Activated CD4-positive, alpha-beta T cell treated with anti-CD3 and anti-CD28 coated beads, Interleukin-2, Interleukin-4, amounts not matched to agents 100 ng/mL and 50 ng/mL, durations not matched to agents 16 hours and 8 hours (primary cell): ENCODE results near the gene WRNIP1.

Experiments
- DNase-seq: peaks from one replicate; pipeline ENCODE4 v3.0.0-alpha.2; 2020; ENCODE audit warnings: low spot score

WRNIP1 gene

GRCh38 chr6:2763345-2763841 is 1.8 kb upstream of the WRNIP1 start:
- DNase-seq, result no peak

DNA sequence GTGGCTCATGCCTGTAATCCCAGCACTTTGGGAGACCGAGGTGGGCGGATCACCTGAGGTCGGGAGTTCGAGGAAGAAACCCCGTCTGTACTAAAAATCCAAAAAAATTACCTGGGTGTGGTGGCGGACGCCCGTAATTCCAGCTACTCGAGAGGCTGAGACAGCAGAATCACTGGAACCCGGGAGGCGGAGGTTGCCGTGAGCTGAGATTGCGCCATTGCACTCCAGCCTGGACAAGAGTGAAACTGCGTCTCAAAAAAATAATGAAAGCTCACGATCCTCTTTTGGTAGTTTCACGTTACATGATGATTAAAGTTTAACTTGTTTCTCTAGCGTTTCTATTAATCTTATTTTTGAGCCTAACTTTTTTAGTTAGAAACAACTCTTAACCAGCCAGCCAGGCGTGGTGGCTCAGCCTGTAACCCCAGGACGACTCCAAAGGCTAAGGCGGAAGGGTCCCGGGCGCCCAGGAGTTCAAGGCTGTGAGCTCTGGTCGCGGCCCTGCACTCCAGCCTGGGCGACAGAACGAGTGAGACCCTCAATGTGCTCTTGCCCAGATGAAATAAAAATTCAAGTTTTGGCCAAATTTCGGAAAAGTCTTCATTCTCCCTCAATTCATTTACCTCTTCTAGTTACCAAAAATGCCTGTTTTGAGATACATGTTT is 1.2 kb upstream of the WRNIP1 start:
- DNase-seq, result no peak

DNA sequence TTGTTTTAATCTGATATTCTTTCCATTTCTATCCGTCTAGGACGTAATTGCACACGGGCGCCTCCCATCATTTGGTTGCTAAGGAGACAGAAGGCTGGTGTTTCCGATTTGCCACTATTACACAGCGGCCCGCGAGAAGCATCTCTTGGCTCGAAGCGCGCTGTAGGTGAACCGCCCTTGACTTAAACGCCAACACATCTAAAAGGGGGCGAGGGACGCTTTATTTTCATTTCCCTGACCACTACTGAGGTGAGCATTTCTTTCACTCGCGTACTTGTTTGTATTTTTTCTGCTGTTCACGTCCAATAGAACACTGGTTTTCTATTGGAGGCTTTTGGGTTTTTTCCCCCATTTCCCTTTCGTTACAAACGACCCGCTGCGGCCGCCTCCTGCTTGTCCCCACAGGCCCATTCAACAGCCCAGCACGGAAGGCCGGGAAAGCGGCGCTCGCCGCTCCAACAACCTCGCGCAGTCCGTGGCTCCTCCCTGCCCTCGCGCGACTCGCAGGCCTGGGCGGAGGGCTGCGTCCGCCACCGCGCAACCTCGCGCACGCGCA is 505 bp upstream of the WRNIP1 start:
- peak; percentile 50 for DNase-seq

DNA sequence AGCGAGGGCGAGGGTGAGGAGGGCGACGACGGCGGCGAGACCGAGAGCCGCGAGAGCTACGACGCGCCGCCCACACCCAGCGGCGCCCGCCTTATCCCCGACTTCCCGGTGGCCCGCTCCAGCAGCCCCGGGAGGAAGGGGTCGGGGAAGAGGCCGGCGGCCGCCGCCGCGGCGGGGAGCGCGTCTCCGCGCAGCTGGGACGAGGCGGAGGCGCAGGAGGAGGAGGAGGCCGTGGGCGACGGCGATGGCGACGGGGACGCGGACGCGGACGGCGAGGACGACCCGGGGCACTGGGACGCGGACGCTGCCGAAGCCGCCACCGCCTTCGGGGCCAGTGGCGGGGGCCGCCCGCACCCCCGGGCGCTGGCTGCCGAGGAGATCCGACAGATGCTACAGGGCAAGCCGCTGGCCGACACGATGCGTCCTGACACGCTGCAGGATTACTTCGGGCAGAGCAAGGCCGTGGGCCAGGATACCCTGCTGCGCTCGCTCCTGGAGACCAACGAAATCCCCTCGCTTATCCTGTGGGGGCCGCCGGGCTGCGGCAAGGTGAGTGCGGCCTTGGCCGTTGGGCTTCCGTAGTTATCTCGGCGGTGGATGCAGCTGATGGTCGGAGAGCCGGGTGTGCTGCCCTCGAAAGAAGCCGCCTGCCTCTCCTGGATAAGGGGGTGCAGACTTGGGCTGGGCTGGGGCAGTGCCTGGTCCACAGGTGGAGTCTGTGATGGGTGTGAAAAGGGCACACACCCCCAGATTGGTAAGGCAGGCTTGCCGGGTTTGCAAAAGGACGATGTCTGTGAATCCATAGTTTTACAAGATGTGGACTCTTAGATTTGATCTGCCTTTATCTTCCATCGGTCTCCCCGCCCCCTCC is 938 bp downstream of the WRNIP1 start:
- DNase-seq, result peak; percentile 33

DNA sequence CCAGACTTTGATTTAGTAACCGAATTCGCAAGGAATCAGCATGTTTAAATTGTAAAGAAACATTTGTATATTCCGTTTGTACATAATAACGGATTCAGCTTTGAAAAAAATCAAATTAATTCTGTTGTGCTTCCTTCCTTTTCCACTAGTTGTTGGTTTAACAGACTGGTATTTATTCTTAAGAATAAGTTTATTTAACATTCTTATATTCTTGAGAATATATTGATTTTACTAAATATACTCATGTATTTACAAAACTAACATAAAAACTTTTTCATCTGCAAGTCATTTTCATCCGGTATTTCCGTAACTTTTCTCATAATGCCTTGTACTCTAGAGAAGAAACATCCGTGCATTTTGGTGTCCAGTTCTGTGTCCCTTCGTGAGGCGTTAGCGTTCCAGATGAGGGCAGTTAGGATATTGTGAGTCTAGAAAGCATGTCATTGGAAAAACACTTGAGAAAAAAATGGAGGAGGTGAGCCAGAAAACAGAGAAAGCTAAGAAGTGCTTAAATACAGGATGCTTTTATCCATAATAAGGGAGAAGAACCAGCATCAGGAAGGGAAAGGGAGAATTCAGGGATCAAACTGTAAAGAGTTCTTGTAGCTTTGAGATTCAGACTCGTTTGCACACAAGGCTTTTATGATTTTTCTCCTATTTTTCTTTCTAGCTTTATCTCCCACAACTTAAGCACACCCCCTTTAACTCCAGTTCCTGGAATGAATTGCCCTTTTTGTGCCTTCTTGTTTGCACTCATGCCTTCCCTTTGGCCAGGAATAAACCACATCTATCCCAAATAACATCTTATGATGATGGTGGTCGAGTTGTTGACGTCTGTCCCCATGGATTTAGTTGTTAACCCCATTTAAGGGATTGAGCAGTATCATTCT is 1.8 kb downstream of the WRNIP1 start:
- no peak for DNase-seq

DNA sequence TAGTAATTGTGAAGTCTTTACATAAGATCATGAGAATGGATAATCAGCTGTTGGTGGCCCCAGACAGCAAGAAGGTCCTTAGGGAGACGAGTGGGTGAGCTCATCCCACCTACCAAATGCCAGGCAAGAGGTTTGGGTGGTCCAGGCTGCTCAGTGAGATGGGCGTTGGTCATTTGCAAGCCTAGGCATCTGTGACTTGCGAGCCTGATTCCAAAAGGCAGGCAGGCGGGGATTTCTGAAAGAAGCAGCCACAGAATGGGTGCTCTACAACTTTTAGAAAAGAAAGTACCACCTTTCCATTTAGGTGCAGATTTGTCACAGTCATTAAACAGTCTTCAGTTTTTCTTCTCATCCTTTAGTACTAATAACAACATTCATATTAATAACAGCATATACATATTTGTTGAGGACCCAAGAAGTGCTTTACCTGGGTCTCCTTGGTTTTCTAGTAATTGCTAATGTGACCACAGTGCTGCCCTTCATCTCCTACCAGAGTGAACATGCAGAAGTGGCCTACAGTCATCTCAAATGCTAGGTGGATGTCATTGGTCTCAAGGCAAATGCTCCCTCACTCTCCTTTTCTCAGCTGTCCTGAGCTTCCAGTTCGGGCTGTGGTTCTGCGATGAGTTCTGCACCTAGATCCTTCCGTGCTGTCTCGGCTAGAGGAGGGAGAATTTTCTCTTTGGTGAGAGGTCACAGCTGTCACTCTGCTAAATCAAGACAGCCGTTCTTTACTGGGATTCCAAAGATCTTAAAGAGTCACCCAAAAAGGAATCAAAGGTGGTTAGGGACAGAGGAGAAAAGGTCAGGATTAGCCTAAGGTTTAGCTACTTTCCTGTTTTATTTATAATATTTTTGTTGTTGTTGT is 2.7 kb downstream of the WRNIP1 start:
- peak; percentile 27 for DNase-seq

DNA sequence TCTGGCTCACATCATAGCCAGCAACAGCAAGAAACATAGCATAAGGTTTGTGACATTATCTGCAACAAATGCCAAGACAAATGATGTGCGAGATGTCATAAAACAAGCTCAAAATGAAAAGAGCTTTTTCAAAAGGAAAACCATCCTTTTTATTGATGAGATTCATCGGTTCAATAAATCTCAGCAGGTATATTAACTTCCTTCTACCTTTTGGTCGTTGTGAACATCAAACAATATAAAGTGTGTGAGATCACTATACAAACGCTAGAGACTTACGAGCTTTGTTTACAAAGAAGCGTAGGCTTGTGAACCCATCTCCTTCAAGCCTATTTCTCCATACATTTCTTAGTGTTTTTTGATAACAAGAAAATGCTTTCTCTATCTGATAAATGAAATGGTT is 3.5 kb downstream of the WRNIP1 start:
- DNase-seq, result no peak

GRCh38 chr6:2770171-2770570 is 5.0 kb downstream of the WRNIP1 start:
- DNase-seq, result no peak

DNA sequence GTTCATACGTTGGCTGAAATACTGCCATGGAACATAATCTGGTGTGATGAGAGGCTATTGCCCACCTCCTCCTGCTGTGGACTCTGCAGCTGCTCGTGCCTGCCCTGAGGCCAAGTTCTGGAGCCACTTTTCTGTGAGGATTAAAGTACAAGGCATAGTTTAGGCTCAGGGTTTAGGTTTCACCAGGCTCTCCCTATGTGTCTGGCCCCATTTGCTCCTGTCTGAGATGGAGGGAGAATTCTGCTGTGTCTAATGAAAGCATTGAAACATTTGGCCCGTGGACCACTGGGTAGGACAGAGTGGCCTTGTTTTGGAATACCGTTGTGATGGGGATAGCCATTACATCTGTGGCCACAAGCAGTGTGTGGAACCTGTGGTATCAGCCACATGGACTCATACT is 5.9 kb downstream of the WRNIP1 start:
- no peak for DNase-seq

- DNase-seq, result no peak
Observed at GRCh38 chr6:2772840-2773239, 7.6 kb downstream of the WRNIP1 start.

DNA sequence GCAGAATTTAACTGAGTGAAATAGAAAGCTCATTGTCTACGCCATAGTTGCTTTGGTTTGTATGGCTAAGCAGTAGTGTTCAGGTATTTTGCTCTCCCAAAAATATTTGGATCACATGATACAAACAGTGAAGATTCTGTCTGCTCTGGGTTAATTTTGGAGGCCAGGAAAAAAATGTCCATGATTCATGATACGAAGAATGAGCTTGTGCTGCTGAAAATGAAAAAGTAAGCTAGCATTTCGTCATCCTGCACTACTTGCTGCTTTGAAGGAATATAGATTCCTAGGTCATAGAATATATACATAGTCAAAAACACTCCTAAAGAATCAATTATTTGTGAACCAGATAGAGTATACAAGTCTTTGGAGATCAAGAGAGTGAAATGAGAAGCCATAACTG is 8.3 kb downstream of the WRNIP1 start:
- no peak for DNase-seq

GRCh38 chr6:2775003-2775402 is 9.8 kb downstream of the WRNIP1 start:
- no peak for DNase-seq

DNA sequence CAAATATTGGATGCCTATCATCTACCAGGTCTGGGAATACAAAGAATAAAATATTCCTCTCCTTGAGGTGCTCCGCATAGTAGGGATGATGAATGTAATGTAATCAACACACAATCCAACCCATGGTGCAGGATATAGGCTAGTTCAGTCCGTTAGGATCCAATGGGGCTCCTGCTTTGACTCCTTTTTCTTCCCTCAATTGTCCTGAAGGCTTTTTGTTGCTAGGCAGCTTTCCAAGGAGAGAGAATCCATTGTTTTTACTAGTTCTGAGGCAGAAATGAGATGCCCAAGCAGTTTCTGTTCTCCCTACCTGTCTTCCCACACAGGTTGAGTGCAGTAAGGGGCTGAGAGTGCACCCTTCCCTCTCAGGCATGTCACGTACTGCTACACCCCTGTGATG is 12.1 kb downstream of the WRNIP1 start:
- DNase-seq, result no peak

DNA sequence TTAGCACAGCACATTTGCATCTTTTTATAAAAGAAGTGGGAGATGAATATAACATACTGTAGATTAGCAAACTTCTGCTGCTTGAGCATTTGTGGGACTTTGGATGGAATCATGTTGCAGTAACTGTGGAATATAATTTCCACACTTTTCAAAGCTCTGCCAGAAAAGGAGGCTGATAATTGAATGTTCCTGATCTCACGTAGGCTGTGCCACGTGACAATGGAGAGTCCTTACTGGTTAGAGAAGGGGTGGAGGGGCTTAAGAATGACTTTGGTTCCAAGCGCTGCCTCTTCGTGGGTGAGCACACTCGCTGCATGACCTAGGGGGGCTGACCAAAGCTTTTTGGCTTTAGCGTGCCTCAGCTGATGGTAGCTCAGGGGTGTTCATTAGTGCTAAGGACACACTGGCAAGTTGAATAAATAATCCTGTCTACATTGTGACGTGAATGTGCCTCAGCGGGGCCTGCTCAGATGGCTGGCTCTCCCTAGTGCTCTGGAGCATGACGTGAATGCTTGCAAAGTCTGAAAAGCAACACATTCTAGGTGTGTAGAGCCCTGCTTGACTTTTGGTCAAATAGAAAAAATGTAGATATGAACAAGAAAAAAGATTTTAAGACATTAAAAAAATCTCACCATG is 15.0 kb downstream of the WRNIP1 start:
- DNase-seq, result no peak

- DNase-seq, result no peak
Observed at GRCh38 chr6:2781685-2782355, 16.6 kb downstream of the WRNIP1 start.

- no peak for DNase-seq
Observed at GRCh38 chr6:2782356-2782708, 17.1 kb downstream of the WRNIP1 start.

GRCh38 chr6:2782825-2783187 is 17.6 kb downstream of the WRNIP1 start:
- DNase-seq, result no peak

DNA sequence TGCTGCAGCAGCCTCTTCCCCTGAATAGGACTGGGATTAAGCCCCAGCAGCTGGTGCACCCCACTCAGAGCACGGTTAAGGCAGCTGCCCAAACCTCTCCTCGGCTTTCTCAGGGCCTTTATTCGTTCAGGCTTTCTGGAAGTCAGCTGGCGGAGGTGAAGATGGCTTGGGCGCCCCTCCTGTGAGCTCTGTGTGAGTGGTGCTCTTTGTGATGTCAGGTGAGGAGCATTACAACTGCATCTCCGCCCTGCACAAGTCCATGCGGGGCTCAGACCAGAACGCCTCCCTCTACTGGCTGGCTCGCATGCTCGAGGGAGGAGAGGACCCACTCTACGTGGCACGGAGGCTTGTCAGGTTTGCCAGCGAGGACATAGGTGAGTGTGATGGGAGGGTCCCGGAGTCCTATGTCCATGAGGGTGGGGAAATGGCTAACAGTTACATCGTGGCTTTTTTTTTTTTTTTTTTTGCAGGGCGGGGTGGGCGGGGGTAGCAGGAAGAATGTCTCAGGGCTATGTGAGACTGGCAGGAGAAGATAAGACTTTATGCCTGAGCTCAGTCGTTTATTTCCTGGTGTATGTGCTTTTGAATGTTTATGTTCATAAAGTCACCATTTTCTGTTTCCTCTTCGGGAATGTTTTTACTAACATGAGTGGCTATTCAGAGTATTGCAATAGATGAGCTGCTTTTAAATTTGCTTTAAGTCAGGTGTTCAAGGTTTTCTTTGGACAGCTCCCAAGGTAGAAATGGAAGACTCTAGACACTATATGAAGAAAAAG is 18.2 kb downstream of the WRNIP1 start:
- DNase-seq, result no peak

GRCh38 chr6:2784061-2784460 is 18.9 kb downstream of the WRNIP1 start:
- DNase-seq, result no peak
